ENCODE results near the gene ARL6IP6.
"Not testable (repeated sequence)": the region's sequence is repeated elsewhere in the genome, so short reads cannot be mapped to it uniquely, and the experiment has no call there.

Gene ARL6IP6

GRCh38 chr2:152720794-152721193 is 2.4 kb downstream of the ARL6IP6 start:
- no peak for TF ChIP-seq CTCF (conservative IDR thresholded peaks at IDR 0.05; ENCODE audit: low read depth, low read length)
- DNase-seq (ENCODE audit: low read depth), result no peak
- H3K4me3 ChIP-seq (ENCODE audit: low read length), result no peak overlapping the region

GRCh38 chr2:152722639-152723038 is 4.2 kb downstream of the ARL6IP6 start:
- H3K4me3 ChIP-seq (ENCODE audit: low read length); DNase-seq (ENCODE audit: low read depth): not testable (repeated sequence)

GRCh38 chr2:152723918-152724317 is 5.5 kb downstream of the ARL6IP6 start:
- no peak overlapping the region for H3K4me3 ChIP-seq (ENCODE audit: low read length)
- TF ChIP-seq CTCF (conservative IDR thresholded peaks at IDR 0.05; ENCODE audit: low read depth, low read length), result no peak
- DNase-seq (ENCODE audit: low read depth), result no peak

- no peak overlapping the region for H3K4me3 ChIP-seq (ENCODE audit: low read length)
- DNase-seq (ENCODE audit: low read depth), result no peak
- TF ChIP-seq CTCF (conservative IDR thresholded peaks at IDR 0.05; ENCODE audit: low read depth, low read length), result no peak
These were observed 11.4 kb downstream of the ARL6IP6 start for GRCh38 chr2:152729844-152730243.

- no peak for DNase-seq (ENCODE audit: low read depth)
- no peak overlapping the region for H3K4me3 ChIP-seq (ENCODE audit: low read length)
- TF ChIP-seq CTCF (conservative IDR thresholded peaks at IDR 0.05; ENCODE audit: low read depth, low read length), result no peak
These were observed 12.3 kb downstream of the ARL6IP6 start for GRCh38 chr2:152730591-152731333.

- not testable (repeated sequence) for H3K4me3 ChIP-seq (ENCODE audit: low read length); DNase-seq (ENCODE audit: low read depth)
These were observed 19.1 kb downstream of the ARL6IP6 start for GRCh38 chr2:152737509-152737908.

GRCh38 chr2:152738438-152738837 is 20.0 kb downstream of the ARL6IP6 start:
- no peak for TF ChIP-seq CTCF (conservative IDR thresholded peaks at IDR 0.05; ENCODE audit: low read depth, low read length)

GRCh38 chr2:152739705-152740104 is 21.3 kb downstream of the ARL6IP6 start:
- H3K4me3 ChIP-seq (ENCODE audit: low read length); DNase-seq (ENCODE audit: low read depth): not testable (repeated sequence)

More at GRCh38 chr2:152738438-152738837, 20.0 kb downstream of the ARL6IP6 start:
- no peak overlapping the region for H3K4me3 ChIP-seq (ENCODE audit: low read length)
- no peak for DNase-seq (ENCODE audit: low read depth)

Measured in retinal pigment epithelial cell (primary cell).